Fibroblast of skin of scalp (primary cell): ENCODE data around the gene FAM117B.

Experiments
- DNase-seq: peaks from one replicate; pipeline ENCODE4 v3.0.0-alpha.2; 2013

FAM117B gene

DNA sequence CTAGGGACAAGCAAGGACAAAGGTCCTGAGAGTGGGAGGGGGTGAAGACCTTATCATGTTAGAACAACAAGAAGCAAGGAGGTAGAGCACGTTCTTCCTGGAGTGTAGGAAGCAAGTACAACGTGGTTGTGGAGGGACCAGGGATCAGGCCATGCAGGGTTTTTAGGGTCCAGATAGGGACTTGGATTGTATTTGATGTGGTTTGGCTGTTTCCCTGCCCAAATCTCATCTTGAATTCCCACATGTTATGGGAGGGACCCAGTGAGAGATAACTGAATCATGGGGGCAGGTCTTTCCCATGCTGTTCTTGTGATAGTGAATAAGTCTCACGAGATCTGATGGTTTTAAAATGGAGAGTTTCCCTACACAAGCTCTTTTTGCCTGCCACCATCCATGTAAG lies 183.6 kb downstream of the FAM117B start:
- no peak for DNase-seq
